GM18505 (cell line): ENCODE results near the gene TBX10.
"Not testable (repeated sequence)": the region's sequence is repeated elsewhere in the genome, so short reads cannot be mapped to it uniquely, and the experiment has no call there.

Experiments used
- ATAC-seq: cut with Tn5 transposase; IDR thresholded peaks from one replicate; pipeline ENCODE4 v1.9.1; 2021; ENCODE audit not compliant: unreplicated experiment
- POLR2A ChIP-seq: IDR thresholded peaks from 4 replicates; pipeline ENCODE4 v1.6.1; 2011; ENCODE audit warnings: borderline replicate concordance; ENCODE audit not compliant: insufficient read depth, insufficient read length; ENCODE audit errors: extremely low read depth

The TBX10 gene

DNA sequence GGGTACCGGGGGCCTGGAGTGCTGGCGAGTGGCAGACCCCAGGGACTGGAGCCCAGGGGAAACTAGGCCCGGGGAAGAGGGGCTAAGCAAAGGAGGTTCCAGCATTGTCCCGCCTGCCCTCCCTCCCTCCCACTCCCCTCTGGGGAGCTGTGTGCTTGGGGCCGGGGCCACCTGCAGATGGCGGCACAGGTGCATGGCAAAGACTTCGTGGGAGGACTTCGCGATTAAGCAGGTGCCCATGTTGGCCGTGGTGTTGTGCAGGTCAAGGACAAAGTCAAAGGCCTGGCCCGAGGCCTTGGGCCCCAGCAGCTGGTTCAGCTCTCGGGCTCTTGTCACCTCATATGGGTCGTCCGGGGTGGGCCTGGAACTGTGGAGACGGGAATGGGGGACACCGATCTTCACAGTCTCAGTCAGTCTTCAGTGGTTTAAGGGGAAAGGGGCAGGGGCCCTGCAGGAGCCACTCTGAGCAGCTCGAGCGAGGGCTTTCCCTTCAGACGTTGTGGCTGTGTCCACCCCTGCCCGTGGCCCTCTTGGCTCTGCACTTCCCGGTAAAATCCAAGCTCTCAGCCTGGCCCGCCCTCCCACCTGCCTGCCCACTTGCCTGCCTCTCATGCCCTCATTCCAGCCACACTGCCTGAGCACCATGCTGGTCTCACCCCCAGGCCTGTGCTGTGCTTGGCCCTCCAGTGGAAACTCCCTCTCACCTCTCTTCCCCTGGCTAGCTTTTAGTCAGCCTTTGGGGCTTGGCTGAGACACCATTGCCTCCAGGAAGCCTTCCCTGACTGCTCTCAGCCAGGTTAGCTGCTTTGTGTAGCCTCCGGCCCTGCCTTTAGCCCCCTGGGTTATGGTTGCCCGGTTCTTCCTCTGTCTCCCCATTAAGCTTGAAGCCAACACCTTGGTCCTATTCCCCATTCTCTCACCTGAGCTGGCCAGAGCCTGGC, 6.2 kb upstream of the TBX10 start:
- TF ChIP-seq POLR2A = no peak
- no peak for ATAC-seq

DNA sequence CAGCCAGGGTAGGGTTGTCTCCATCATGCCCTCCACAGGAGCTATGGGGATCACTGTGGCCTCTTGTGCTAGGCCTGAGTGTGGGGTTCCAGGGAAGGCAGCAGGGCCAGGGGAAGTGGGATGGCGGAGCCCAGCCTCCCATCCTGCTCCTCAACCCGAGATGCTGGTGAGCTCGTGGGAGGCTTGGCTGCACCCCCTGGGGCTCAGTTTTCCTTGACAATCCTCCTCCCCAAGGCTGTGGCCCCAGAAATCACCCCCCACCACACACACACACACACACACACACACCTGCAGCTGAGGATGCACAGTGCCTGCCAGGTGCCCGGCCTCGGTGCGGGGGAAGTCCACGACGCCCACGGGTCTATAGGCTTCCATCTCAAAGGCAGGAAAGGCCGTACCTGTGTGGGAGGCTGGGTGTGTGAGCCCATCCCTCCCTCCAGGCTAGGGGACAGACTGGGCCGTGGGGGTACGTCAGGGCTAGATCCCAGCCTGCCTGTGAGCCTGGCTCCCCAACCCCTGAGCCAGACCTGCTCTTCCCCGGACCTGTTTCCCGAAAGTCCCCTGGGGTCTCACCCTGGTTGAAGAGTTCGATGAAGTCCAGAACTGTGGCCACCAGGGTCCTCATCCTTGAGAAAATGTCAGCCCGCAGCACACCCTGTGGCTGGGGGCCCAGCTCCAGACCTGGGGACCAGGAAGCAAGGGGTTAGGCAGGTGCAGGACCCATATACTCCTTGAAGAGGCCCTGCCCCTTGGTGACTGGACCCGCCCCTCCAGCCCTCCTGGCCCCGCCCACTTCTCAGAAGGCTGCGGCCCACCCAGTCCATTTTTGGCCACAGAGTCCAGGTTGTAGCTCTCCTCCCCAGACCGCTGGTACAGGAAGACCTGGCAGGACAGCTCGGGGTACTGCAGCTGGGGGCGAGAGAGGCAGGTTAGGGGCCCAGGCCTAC, 5.2 kb upstream of the TBX10 start:
- no peak for TF ChIP-seq POLR2A
- no peak for ATAC-seq

DNA sequence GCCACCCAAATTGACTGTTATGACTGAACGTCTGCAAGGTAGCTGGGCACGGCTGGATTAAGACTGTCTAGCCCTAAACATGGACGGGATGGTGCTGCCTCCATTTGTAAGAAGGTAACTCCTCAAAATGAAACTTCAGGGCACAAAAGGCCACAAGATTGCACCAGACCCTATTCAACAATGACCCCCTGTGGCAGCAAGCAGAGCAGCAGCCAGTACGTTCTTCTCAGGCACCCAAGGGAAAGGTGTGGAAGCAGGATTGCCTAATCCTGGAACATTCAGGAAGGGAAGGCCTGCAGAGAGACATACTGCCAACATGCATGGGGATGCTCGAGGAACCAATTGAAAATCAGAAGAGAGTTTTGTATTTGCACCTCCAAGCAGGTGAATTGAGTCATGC, 4.5 kb upstream of the TBX10 start:
- no peak for ATAC-seq

DNA sequence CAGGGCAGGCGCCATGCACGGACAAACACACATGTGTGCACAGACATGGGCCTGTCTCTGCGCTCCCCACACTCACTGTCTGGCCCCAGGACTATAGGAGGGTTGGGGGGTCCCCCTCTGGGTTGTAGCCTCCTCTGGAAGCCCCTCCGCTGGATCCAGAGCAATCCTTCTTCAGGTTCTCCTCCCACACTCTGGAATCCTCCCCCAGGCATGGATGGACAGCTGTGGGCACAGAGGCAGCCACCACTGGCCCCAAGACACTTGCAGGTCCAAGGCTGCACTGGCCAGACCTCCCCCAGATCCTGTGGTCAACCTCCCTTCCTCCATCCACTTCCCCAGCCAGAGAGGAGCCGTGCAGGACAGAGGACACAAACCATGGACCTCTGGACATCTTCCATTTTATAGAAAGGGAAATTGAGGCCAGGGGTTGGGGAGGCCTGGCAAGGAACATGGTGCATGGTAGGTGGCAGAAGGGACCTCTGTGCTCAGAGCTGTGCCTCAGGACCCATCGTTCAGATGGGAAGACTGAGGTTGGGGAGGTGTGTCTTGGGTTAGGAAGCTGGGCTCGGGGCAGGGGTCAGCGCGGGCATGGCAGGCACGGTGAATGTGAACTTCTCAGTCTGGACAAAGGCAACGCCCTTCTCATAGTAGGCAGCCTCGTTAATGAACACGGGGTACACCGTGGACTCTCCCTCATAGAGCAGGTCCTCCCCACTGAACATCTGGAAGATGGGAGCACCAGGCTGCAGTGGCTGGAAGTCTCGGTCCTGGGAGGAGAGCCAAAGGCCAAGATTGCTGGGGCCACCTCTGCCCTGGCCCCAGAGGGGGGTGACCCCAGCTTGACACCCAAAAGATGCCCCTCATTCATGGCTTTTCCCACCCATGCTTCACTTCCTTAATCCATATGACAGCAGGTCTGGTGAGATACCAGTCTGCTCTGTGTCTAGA, 2.9 kb upstream of the TBX10 start:
- TF ChIP-seq POLR2A = no peak
- no peak for ATAC-seq

More for the DNA sequence above, 4.5 kb upstream of the TBX10 start:
- TF ChIP-seq POLR2A = no peak

DNA sequence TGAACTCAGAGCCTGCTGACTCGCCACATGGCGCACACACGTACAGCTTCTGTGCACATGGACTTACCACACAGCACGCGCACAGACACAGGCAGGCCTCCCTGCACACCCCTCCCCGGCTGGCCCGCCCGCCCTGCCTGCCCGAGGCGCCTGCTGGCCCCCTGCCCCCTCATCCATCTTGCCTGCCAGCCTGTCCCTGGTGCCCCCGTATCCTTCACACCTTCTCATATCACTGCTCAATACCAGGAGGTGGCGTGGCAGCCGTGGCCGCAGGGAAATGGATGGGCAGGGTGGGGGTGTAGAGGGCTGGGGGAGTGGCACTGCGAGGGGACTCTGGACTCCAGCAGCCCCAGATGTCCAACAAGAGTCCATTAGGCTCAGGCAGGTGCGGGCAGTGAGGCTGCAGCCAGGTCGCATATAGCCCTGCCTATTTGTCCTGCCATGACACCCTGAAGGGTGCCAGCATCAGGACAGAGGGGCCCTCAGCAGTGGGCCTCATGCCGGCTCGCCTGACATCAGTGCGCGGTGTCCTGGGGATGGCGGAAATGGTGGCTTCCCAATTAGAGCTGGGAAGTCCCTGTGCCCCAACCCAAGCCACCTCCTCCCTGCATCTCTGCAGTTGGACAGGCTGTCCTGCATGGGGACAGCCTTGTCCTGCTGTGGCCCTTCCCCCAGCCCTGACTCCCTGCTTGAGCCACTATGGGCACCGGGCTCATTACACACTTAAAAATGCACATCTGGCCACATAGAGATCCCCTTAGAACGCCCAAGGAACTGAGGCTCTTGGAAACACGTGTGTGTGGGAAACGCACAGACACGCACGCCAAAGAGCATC, 2.0 kb upstream of the TBX10 start:
- ATAC-seq = no peak
- no peak for TF ChIP-seq POLR2A

DNA sequence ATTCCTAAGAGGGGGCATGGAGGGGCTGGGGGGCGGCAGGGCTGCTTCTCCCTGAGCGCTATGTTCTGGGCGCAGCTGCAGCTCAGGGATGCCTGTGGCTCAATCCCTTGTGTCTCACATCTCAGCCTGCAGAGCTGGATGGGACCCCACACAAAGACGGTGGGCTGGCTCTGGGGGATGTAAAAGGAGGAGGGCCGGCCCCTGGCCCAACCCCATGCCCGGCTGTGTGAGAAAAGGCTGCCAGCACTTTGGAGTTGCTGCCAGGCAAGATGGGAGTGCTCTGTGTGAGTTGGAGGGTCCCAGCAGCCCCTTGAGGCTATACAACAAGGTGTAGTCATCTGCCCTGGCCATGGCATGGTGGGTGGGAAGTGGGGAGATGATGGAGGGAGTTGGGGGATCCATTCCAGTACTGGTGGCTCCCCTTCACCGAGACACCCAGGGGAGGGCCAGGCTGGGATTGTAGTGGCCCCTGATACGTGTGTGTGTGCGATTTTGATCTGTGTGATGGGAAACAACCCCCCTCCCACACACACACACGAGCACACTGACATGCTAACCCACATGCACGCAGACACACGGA, 1.3 kb upstream of the TBX10 start:
- no peak for ATAC-seq
- TF ChIP-seq POLR2A = no peak

DNA sequence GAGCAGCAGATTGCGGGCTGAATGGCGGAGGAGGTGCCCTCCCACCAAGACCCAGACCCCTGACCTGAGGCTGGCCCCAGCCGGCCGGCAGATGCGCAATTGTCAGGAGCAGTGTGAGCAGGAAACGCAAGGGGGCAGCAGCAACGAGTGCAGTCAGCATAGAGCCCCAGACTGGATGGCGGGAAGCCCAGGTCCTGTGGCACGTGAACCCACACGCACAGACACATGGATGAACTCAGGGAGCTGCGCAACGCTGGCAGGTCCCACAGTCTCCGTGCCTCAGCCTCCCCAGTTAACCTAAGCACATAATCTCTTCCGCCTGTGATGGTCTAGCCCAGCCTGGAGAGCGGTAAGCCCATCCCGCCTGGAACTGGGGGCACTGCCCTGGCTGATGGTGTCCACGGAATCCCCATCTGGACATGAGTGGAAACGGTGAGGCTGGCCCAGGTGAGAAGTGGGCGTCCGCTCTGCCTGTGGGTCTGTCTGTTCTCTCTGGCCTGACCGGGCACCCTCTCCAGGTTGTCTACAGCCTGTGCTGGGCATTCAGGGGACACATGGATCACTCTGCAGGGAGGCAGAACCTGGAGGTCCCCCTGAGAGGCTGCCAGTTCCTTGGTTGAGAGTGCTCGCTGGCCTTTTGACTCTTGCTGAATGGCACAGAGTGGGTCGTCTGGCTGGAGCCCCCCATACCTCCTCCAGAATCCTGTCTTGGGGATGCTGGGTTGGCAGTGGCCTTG, 626 bp upstream of the TBX10 start:
- no peak for TF ChIP-seq POLR2A

DNA sequence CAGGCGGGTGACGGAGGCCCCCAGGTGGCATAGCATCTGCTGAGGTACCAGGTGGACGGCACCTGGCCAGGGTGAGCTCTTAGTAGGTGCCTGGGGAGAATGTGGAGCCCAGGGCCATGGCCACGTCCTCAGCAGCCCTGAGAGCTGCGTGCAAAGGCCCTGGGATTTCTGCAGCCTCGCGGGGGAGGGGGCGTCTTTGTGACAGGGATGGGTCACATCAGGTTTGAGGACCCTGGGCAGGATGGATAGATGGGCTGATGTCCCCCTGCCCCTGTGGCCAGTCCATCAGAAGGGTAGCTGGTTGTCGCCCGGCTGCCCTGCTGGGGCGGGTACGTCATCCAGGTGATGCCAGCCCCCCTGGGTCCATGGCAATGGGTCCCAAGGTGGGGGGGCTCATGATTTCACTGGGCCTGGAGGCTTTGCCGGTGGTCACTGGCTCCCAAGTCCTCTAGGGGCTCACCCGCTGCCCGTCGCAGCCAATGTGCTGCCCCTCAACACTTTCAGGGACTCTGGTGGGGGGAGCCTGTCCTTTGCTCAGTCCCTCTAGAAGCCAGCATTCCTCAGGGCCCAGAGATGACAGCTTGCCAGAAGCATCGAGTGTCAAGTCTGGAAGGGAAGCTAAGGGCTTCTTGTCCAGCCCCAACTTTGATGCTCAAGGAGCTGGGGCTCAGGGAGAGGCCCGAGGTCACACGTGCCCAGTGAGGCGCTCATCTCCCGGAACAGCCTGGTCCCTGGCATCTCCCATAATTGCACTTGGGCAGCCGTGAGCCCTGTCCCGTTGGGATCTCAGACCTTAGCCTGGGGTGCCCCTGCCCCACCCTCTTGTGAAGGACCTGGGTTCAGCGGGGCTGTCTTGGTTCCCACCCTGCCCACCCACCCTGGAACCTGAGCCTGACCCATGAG, 777 bp downstream of the TBX10 start:
- no peak for ATAC-seq
- no peak for TF ChIP-seq POLR2A

More for the DNA sequence above, 626 bp upstream of the TBX10 start:
- no peak for ATAC-seq

DNA sequence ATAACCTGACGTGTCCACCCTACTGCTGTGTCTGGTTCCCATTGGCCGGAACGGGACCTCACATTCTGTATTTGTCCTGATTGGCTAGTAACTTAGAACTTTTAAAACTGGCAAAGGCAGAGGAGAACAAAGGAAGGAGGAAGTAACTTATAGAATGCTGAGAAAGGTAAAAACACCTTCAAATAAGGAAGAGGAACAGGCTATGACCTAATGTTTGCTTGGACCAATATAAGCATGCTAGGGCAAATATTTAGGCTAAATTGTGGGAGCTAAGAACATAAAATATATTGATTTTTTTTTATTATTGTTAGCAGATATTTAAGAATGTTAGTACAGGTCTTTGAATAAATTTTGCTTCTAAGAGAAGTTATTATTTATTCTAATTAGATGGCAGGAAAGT, 2.1 kb downstream of the TBX10 start:
- ATAC-seq = not testable (repeated sequence)

DNA sequence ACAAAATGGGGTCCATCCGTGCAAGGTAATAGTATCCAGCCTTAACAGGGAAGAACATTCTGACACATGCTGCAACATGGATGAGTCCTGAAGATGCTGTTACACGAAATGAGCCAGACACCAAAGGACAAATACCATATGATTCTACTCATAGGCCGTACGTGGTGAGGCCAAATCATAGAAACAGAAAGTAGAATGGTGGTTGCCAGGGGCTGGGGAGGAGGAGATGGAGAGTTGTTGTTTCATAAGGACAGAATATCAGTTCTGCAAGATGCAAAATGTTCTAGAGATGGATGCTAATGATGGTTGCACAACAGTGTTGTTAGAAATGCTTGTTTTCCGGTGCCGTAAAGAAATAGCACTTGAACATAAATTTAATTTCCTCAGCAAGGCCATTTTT, 2.6 kb downstream of the TBX10 start:
- TF ChIP-seq POLR2A = no peak
- ATAC-seq = no peak
